Measurements from ENCODE around the gene RCOR3.

- TF ChIP-seq, protein P1, sequence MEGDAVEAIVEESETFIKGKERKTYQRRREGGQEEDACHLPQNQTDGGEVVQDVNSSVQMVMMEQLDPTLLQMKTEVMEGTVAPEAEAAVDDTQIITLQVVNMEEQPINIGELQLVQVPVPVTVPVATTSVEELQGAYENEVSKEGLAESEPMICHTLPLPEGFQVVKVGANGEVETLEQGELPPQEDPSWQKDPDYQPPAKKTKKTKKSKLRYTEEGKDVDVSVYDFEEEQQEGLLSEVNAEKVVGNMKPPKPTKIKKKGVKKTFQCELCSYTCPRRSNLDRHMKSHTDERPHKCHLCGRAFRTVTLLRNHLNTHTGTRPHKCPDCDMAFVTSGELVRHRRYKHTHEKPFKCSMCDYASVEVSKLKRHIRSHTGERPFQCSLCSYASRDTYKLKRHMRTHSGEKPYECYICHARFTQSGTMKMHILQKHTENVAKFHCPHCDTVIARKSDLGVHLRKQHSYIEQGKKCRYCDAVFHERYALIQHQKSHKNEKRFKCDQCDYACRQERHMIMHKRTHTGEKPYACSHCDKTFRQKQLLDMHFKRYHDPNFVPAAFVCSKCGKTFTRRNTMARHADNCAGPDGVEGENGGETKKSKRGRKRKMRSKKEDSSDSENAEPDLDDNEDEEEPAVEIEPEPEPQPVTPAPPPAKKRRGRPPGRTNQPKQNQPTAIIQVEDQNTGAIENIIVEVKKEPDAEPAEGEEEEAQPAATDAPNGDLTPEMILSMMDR (IDR thresholded peaks at IDR 0.05; ENCODE audit: low read depth, low read length): no peak
- no peak for TF ChIP-seq EZH2phosphoT487 (IDR thresholded peaks at IDR 0.05; ENCODE audit: low read depth)
These were observed 76.5 kb downstream of the RCOR3 start for GRCh38 chr1:211335522-211336157.

All from OCI-LY3 (cell line).